DND-41 (cell line): ENCODE data around the gene MIS18BP1.
"Not testable (repeated sequence)": the region's sequence is repeated elsewhere in the genome, so short reads cannot be mapped to it uniquely, and the experiment has no call there.

Source experiments
- ATAC-seq: fragments of 200-7000 bp; cut with Tn5 transposase; 3 replicates; pipeline ENCODE4 v1.9.1; 2021; ENCODE audit warnings: low read depth; ENCODE audit not compliant: insufficient read depth
- DNase-seq: peaks from one replicate; pipeline ENCODE4 v3.0.0-alpha.2; 2020
- H2AFZ ChIP-seq: 2 replicates; pipeline ENCODE4 v1.6.0; 2012; ENCODE audit warnings: low read depth, low read length
- H3K27ac ChIP-seq: 2 replicates; pipeline ENCODE4 v1.5.1; 2012; ENCODE audit warnings: low read length, inconsistent platforms
- H3K27me3 ChIP-seq: fragments of 200-600 bp; sonication (generic); 2 replicates; pipeline ENCODE4 v1.6.0; 2012; ENCODE audit warnings: low read length, mild to moderate bottlenecking, inconsistent platforms; ENCODE audit not compliant: insufficient read depth, poor library complexity
- H3K36me3 ChIP-seq: 2 replicates; pipeline ENCODE4 v1.5.1; 2012; ENCODE audit warnings: low read length, inconsistent platforms; ENCODE audit not compliant: insufficient read depth
- H3K4me1 ChIP-seq: 2 replicates; pipeline ENCODE4 v1.5.1; 2012; ENCODE audit warnings: mild to moderate bottlenecking, low read length; ENCODE audit not compliant: insufficient read depth
- H3K4me2 ChIP-seq: 2 replicates; pipeline ENCODE4 v1.6.0; 2012; ENCODE audit warnings: mild to moderate bottlenecking, moderate library complexity, low read length, inconsistent platforms; ENCODE audit not compliant: insufficient read depth
- H3K4me3 ChIP-seq, 2 experiments: fragments of 200-600 bp in 1 of 2; shearing (Covaris generic) in 1 of 2; 2 replicates each; pipeline ENCODE4 v1.5.1; 2012 to 2016; ENCODE audit warnings: inconsistent platforms in 2 of 2, low read length in 2 of 2, mild to moderate bottlenecking in 2 of 2, low read depth in 1 of 2, moderate library complexity in 1 of 2
- H3K79me2 ChIP-seq: 2 replicates; pipeline ENCODE4 v1.6.0; 2012; ENCODE audit warnings: low read length, inconsistent platforms; ENCODE audit not compliant: insufficient read depth
- H3K9ac ChIP-seq: 2 replicates; pipeline ENCODE4 v1.6.0; 2012; ENCODE audit warnings: low read depth, mild to moderate bottlenecking, inconsistent platforms, low read length, moderate library complexity
- H3K9me3 ChIP-seq: 2 replicates; pipeline ENCODE4 v1.5.1; 2012; ENCODE audit warnings: low read length, moderate library complexity, mild to moderate bottlenecking, inconsistent platforms; ENCODE audit not compliant: insufficient read depth, severe bottlenecking
- H4K20me1 ChIP-seq: 2 replicates; pipeline ENCODE4 v1.6.0; 2012; ENCODE audit warnings: low read length; ENCODE audit not compliant: insufficient read depth
- EZH2 ChIP-seq: IDR thresholded peaks from 3 replicates; pipeline ENCODE4 v1.6.1; 2012; ENCODE audit warnings: borderline replicate concordance, low read depth, mild to moderate bottlenecking, moderate library complexity, low read length, inconsistent platforms; ENCODE audit not compliant: severe bottlenecking
- TF ChIP-seq, protein P1 (sequence below): IDR thresholded peaks from 2 replicates; pipeline ENCODE4 v1.5.1; 2012; ENCODE audit warnings: borderline replicate concordance, low read length, moderate library complexity, mild to moderate bottlenecking; ENCODE audit not compliant: poor library complexity, severe bottlenecking; ENCODE audit errors: extremely low read depth

The MIS18BP1 gene

DNA sequence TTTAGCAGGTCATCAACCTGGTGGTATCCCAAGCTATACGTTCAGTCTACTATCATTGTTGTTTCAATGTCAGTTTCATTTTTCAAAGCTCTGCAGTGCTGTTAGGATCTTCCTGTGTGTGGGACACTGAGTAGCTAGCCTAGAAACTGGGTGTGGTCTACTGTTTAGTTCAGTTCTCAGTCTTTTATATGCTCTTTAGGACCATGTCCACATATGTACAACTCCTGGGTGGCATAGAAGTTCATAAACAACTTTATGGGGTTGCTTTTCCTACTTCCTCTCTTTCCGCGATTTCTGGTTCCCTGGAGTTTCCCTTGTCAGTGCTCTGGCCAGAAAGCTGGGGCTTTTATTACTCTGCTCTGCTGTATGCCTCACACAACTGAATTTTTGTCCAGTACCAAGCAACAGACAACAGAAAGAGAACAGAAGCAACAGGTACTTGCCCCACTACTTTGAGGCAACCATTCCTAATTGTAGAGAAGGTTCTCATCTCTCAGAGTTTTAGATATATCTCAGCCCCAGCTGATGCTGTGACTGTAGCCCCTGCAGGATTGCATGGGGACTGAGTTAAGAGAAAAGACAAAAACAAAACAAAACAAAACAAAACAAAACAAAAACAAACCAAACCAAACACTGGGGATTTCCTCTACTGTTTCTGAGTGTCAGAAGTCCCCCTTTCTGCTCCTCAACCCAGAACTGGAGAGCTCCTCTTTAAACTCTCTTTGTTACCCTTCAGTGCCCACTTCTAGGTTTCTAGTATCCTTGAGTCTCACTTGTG, 30.3 kb downstream of the MIS18BP1 start:
- no peaks in the 10 kb centered on the region for H3K79me2 ChIP-seq
- H4K20me1 ChIP-seq: no peaks in the 10 kb centered on the region; the same call in 1 of the 2 replicates
- no peaks in the 10 kb centered on the region for H3K4me1 ChIP-seq
- DNase-seq (no peak), ATAC-seq (no peak; the same call in 2 of the 3 replicates)
- TF ChIP-seq EZH2: no peak
- TF ChIP-seq, protein P1, sequence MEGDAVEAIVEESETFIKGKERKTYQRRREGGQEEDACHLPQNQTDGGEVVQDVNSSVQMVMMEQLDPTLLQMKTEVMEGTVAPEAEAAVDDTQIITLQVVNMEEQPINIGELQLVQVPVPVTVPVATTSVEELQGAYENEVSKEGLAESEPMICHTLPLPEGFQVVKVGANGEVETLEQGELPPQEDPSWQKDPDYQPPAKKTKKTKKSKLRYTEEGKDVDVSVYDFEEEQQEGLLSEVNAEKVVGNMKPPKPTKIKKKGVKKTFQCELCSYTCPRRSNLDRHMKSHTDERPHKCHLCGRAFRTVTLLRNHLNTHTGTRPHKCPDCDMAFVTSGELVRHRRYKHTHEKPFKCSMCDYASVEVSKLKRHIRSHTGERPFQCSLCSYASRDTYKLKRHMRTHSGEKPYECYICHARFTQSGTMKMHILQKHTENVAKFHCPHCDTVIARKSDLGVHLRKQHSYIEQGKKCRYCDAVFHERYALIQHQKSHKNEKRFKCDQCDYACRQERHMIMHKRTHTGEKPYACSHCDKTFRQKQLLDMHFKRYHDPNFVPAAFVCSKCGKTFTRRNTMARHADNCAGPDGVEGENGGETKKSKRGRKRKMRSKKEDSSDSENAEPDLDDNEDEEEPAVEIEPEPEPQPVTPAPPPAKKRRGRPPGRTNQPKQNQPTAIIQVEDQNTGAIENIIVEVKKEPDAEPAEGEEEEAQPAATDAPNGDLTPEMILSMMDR: no peak
- H2AFZ ChIP-seq: no peak overlapping the region
- H3K9me3 ChIP-seq: no peaks in the 10 kb centered on the region
- H3K4me2 ChIP-seq: no peak overlapping the region
- H3K9ac ChIP-seq: no peak overlapping the region
- no peak overlapping the region for H3K27ac ChIP-seq
- no peaks in the 10 kb centered on the region for H3K27me3 ChIP-seq
- H3K4me3 ChIP-seq: no peak overlapping the region
- peaks cover 81% of the 10 kb centered on the region for H3K36me3 ChIP-seq

DNA sequence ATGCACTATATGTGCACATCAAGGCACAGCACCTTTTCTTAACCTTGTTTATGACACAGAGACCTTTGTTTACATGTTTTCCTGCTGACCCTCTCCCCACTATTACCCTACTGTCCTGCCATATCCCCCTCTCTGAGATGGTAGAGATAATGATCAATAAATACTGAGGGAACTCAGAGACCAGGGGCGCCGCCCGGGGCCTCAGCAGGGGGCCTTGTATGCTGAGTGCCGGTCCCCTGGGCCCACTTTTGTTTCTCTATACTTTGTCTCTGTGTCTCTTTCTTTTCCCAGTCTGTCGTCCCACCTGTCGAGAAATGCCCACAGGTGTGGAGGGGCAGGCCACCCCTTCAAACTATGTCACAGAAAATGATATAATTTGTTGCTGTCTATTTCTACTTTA, 38.7 kb downstream of the MIS18BP1 start:
- peaks cover 93% of the 10 kb centered on the region for H3K36me3 ChIP-seq

DNA sequence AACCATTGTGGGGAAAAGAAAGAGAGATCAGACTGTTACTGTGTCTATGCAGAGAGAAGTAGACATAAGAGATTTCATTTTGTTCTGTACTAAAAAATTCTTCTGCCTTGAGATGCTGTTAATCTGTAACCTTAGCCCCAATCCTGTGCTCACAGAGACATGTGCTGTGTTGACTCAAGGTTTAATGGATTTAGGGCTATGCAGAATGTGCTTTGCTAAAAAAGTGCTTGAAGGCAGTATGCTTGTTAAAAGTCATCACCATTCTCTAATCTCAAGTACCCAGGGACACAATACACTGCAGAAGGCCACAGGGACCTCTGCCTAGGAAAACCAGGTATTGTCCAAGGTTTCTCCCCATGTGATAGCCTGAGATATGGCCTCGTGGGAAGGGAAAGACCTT, 39.3 kb downstream of the MIS18BP1 start:
- not testable (repeated sequence) for H3K4me3 ChIP-seq, H4K20me1 ChIP-seq, H3K27ac ChIP-seq, H3K4me1 ChIP-seq, H3K4me2 ChIP-seq, H3K27me3 ChIP-seq, H3K9me3 ChIP-seq, DNase-seq, H2AFZ ChIP-seq, H3K79me2 ChIP-seq, ATAC-seq, H3K9ac ChIP-seq
- peaks cover 93% of the 10 kb centered on the region for H3K36me3 ChIP-seq

More for the DNA sequence above, 38.7 kb downstream of the MIS18BP1 start:
- not testable (repeated sequence) for H3K27me3 ChIP-seq, H3K4me3 ChIP-seq, H3K4me2 ChIP-seq, H3K79me2 ChIP-seq, ATAC-seq, H3K9ac ChIP-seq, H4K20me1 ChIP-seq, H3K27ac ChIP-seq, H3K4me1 ChIP-seq, H2AFZ ChIP-seq, H3K9me3 ChIP-seq, DNase-seq

DNA sequence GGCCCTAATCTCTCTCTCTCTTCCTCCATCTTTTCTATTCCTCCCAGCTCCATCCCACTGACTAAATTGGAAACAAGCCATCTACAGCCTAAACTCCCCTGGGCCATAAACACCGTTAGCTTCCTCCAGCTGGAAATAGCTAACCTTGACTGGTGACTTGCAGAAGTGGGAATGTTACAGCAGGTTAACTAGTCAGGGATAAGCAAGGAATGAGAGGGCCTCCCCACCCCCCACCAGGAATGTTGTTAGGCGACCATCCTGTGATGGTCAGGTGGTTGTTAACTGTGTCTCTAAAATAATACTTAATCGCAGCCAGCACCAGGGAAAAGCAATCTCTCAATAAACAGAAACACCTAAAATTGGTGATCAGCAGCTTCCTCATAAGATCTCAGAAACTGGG, 40.8 kb downstream of the MIS18BP1 start:
- DNase-seq: no peak
- Histone ChIP-seq H3K27ac (no peak overlapping the region), H3K4me2 (no peak overlapping the region), H3K4me3 (no peak overlapping the region), H3K79me2 (no peaks in the 10 kb centered on the region), H2AFZ (no peak overlapping the region), H3K36me3 (peaks cover 93% of the 10 kb centered on the region), H3K9ac (no peak overlapping the region), H4K20me1 (no peaks in the 10 kb centered on the region), H3K9me3 (no peaks in the 10 kb centered on the region), H3K27me3 (no peaks in the 10 kb centered on the region), H3K4me1 (no peaks in the 10 kb centered on the region)
- no peak for ATAC-seq
- TF ChIP-seq, protein P1: no peak
- TF ChIP-seq EZH2: no peak
